HG03469 (cell line): ENCODE measurements around the gene THSD7A.
"Not testable (repeated sequence)": the region's sequence is repeated elsewhere in the genome, so short reads cannot be mapped to it uniquely, and the experiment has no call there.

ENCODE experiments used
- ATAC-seq: cut with Tn5 transposase; IDR thresholded peaks from one replicate; pipeline ENCODE4 v1.9.1; 2021; ENCODE audit warnings: mild to moderate bottlenecking, moderate library complexity, moderate number of reproducible peaks; ENCODE audit not compliant: unreplicated experiment

Gene THSD7A

GRCh38 chr7:11469028-11469745 is 362.8 kb downstream of the THSD7A start:
- ATAC-seq, result no peak

- no peak for ATAC-seq
Observed at GRCh38 chr7:11466517-11467105, 365.4 kb downstream of the THSD7A start.

- no peak for ATAC-seq
Observed at GRCh38 chr7:11464624-11465023, 367.4 kb downstream of the THSD7A start.

GRCh38 chr7:11461946-11462345 is 370.1 kb downstream of the THSD7A start:
- no peak for ATAC-seq

- ATAC-seq, result no peak
Observed at GRCh38 chr7:11458736-11459483, 373.1 kb downstream of the THSD7A start.

GRCh38 chr7:11457419-11457818 is 374.6 kb downstream of the THSD7A start:
- ATAC-seq, result no peak

- no peak for ATAC-seq
Observed at GRCh38 chr7:11456574-11456973, 375.4 kb downstream of the THSD7A start.

- ATAC-seq, result no peak
Observed at GRCh38 chr7:11452476-11452875, 379.5 kb downstream of the THSD7A start.

- ATAC-seq, result no peak
Observed at GRCh38 chr7:11450281-11450680, 381.7 kb downstream of the THSD7A start.

GRCh38 chr7:11449316-11449715 is 382.7 kb downstream of the THSD7A start:
- no peak for ATAC-seq

- ATAC-seq, result no peak
Observed at GRCh38 chr7:11448323-11448722, 383.7 kb downstream of the THSD7A start.

- ATAC-seq, result no peak
Observed at GRCh38 chr7:11447106-11447505, 384.9 kb downstream of the THSD7A start.

GRCh38 chr7:11443934-11444333 is 388.1 kb downstream of the THSD7A start:
- ATAC-seq, result not testable (repeated sequence)

- no peak for ATAC-seq
Observed at GRCh38 chr7:11437994-11438393, 394.0 kb downstream of the THSD7A start.

GRCh38 chr7:11436773-11437524 is 395.0 kb downstream of the THSD7A start:
- no peak for ATAC-seq

GRCh38 chr7:11436316-11436715 is 395.7 kb downstream of the THSD7A start:
- no peak for ATAC-seq

GRCh38 chr7:11434366-11434765 is 397.6 kb downstream of the THSD7A start:
- no peak for ATAC-seq

- no peak for ATAC-seq
Observed at GRCh38 chr7:11430841-11431240, 401.2 kb downstream of the THSD7A start.

GRCh38 chr7:11430112-11430511 is 401.9 kb downstream of the THSD7A start:
- ATAC-seq, result no peak

GRCh38 chr7:11428877-11429581 is 403.0 kb downstream of the THSD7A start:
- no peak for ATAC-seq
